ENCODE data around the gene NPAS4.

NPAS4 gene

DNA sequence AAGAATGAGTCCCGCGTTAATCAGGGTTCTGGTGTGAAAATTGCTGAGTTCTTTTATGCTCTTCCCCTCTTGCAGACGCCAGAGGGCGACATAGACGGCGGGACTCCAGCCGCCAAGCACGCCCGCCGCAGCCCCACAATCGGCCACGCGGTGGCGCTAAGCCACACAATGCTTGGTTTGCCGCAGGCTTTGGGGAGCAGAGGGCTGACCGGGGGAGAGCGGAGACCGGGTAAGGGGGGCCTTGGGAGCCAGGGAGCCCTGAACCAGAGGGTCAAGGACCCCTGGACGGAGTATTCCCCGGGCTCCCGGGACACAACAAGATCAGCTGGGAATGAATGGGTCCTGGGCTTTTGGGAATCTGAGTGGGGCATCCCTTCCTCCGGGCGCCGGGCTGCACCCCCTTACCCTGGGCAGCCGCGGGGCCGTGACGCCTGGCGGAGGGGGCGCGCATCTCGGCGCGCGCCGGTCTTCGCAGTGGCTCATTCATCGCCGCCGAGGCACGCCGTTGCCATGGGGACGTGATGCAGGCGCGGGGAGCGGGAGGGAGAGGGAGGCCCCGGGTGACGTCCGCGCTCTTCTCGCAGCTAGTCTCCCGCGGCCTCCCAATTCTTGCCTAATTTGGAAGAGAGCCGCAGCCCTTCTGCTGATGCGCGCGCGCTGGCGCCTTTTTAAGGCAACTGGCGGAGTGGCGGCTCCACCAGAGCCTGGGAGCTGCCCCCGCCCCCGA lies 12.2 kb upstream of the NPAS4 start:
- Histone ChIP-seq H3K4me3 (ENCODE audit: low read depth, low read length) (peak overlapping the region; percentile 73), H3K36me3 (no peaks in the 10 kb centered on the region), H3K4me1 (peaks cover 3% of the 10 kb centered on the region; the same call in 1 of the 2 replicates), H3K9me3 (no peaks in the 10 kb centered on the region), H3K27me3 (peaks cover 14% of the 10 kb centered on the region)
- DNase-seq: peak; percentile 92
- TF ChIP-seq, protein P1, sequence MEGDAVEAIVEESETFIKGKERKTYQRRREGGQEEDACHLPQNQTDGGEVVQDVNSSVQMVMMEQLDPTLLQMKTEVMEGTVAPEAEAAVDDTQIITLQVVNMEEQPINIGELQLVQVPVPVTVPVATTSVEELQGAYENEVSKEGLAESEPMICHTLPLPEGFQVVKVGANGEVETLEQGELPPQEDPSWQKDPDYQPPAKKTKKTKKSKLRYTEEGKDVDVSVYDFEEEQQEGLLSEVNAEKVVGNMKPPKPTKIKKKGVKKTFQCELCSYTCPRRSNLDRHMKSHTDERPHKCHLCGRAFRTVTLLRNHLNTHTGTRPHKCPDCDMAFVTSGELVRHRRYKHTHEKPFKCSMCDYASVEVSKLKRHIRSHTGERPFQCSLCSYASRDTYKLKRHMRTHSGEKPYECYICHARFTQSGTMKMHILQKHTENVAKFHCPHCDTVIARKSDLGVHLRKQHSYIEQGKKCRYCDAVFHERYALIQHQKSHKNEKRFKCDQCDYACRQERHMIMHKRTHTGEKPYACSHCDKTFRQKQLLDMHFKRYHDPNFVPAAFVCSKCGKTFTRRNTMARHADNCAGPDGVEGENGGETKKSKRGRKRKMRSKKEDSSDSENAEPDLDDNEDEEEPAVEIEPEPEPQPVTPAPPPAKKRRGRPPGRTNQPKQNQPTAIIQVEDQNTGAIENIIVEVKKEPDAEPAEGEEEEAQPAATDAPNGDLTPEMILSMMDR (IDR thresholded peaks at IDR 0.05; ENCODE audit: low read depth, low read length): peak; percentile 100

DNA sequence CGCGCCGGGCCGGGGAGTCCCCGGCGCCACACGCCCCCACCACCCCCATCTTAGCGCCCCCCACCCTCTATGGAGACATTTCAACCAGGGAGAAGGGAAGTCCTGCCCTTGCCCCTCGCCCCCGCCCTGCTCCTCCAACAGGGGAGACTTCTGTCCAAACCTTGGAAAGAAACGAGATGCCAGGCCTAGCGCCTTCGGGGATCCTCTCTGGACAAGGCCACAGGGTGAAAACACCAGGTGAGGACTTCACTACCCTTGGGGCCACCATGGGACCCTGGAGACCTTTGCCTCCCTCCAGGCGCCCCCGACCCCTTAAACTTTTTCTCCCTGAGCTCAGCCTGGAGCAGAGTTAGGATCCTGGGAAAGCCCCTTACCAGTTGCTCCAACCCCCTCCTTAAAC lies 11.6 kb upstream of the NPAS4 start:
- H3K4me3 ChIP-seq (ENCODE audit: low read depth, low read length): peak overlapping the region; percentile 73
- H3K4me1 ChIP-seq: peaks cover 3% of the 10 kb centered on the region; the same call in 1 of the 2 replicates
- no peaks in the 10 kb centered on the region for H3K36me3 ChIP-seq
- no peaks in the 10 kb centered on the region for H3K9me3 ChIP-seq
- DNase-seq: no peak
- H3K27me3 ChIP-seq: peaks cover 12% of the 10 kb centered on the region
- TF ChIP-seq, protein P1 (IDR thresholded peaks at IDR 0.05; ENCODE audit: low read depth, low read length): no peak

GRCh38 chr11:66410191-66410590 lies 10.6 kb upstream of the NPAS4 start:
- Histone ChIP-seq H3K4me3 (ENCODE audit: low read depth, low read length) (no peak overlapping the region), H3K9me3 (no peaks in the 10 kb centered on the region), H3K4me1 (peaks cover 3% of the 10 kb centered on the region; the same call in 1 of the 2 replicates), H3K27me3 (peaks cover 12% of the 10 kb centered on the region), H3K36me3 (no peaks in the 10 kb centered on the region)
- DNase-seq: no peak
- TF ChIP-seq, protein P1 (IDR thresholded peaks at IDR 0.05; ENCODE audit: low read depth, low read length): no peak

DNA sequence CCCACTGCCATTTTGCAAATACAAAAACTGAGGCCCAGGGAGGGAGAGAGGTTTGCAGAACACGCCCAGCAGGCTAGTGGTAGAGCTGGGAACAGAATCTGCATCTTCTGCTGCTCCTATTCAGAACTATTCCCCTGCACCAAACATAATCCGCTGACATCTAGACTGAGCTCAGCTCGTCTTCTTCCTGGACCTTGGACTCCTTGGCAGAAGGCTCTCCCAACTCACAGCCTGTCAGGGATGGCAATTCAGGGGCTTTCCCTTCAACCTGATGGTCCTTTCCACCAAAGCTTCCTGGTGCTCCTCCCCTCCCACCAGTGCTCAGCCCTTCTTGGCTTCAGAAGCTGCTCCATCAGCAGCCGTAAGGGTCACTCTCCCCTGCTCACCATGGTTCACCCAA lies 9.5 kb upstream of the NPAS4 start:
- Histone ChIP-seq H3K27me3 (peaks cover 3% of the 10 kb centered on the region), H3K9me3 (no peaks in the 10 kb centered on the region), H3K4me1 (peaks cover 3% of the 10 kb centered on the region; the same call in 1 of the 2 replicates), H3K36me3 (no peaks in the 10 kb centered on the region), H3K4me3 (ENCODE audit: low read depth, low read length) (no peak overlapping the region)
- TF ChIP-seq, protein P1 (IDR thresholded peaks at IDR 0.05; ENCODE audit: low read depth, low read length): no peak
- no peak for DNase-seq

GRCh38 chr11:66412110-66412509 lies 8.7 kb upstream of the NPAS4 start:
- Histone ChIP-seq H3K36me3 (no peaks in the 10 kb centered on the region), H3K4me3 (ENCODE audit: low read depth, low read length) (no peak overlapping the region), H3K27me3 (no peaks in the 10 kb centered on the region; the same call in 1 of the 2 replicates), H3K4me1 (peaks cover 3% of the 10 kb centered on the region; the same call in 1 of the 2 replicates), H3K9me3 (no peaks in the 10 kb centered on the region)
- no peak for DNase-seq
- TF ChIP-seq, protein P1 (IDR thresholded peaks at IDR 0.05; ENCODE audit: low read depth, low read length): no peak

DNA sequence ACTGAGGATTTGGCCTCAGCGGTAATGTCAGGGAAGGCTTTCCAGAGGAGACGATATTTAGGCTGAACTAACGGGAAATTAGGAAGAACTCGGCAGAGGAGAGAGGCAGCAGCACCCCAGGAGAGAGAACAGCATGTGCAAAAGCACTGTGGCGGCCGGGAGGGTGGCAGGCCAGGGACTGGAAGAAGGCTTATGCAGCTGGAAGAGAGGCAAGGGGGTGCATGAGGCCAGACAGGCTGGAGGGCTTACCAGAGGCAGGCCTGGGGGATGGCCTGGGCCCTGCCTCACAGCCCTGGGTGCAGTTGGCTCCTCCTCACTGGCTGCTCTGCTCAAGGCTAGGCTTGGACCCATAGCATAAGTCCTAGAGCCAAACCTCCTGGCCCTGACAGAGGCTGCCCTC lies 7.7 kb upstream of the NPAS4 start:
- no peak overlapping the region for H3K4me3 ChIP-seq (ENCODE audit: low read depth, low read length)
- H3K9me3 ChIP-seq: no peaks in the 10 kb centered on the region
- no peaks in the 10 kb centered on the region for H3K27me3 ChIP-seq
- TF ChIP-seq, protein P1 (IDR thresholded peaks at IDR 0.05; ENCODE audit: low read depth, low read length): no peak
- no peaks in the 10 kb centered on the region for H3K36me3 ChIP-seq
- H3K4me1 ChIP-seq: peaks cover 3% of the 10 kb centered on the region
- DNase-seq: no peak

Data from BE2C (cell line).